ENCODE results near the gene NDUFB11.

The NDUFB11 gene

GRCh38 chrX:47170861-47171692 is 26.6 kb upstream of the NDUFB11 start:
- no peak for TF ChIP-seq FOXP2 (optimal IDR thresholded peaks at IDR 0.05; ENCODE audit: borderline replicate concordance, extremely low read depth, extremely low read length, insufficient read depth)
- TF ChIP-seq REST (IDR thresholded peaks at IDR 0.05; ENCODE audit: insufficient read depth in 1 of 2, low read depth in 2 of 2, low read length in 2 of 2), result no peak
- no peak for TF ChIP-seq TAF1 (IDR thresholded peaks at IDR 0.05; ENCODE audit: borderline replicate concordance, insufficient read depth, low read length)

- TF ChIP-seq SIN3A (IDR thresholded peaks at IDR 0.05; ENCODE audit: borderline replicate concordance, insufficient read depth, low read length), result no peak
- no peak for TF ChIP-seq POLR2AphosphoS5 (IDR thresholded peaks at IDR 0.05; ENCODE audit: low read depth, low read length)
- TF ChIP-seq FOXP2 (optimal IDR thresholded peaks at IDR 0.05; ENCODE audit: borderline replicate concordance, extremely low read depth, extremely low read length, insufficient read depth), result no peak
- TF ChIP-seq REST (IDR thresholded peaks at IDR 0.05; ENCODE audit: insufficient read depth in 1 of 2, low read depth in 2 of 2, low read length in 2 of 2), result no peak
- no peak for TF ChIP-seq TAF1 (IDR thresholded peaks at IDR 0.05; ENCODE audit: borderline replicate concordance, insufficient read depth, low read length)
Observed at GRCh38 chrX:47169726-47170515, 25.4 kb upstream of the NDUFB11 start.

- TF ChIP-seq REST (IDR thresholded peaks at IDR 0.05; ENCODE audit: insufficient read depth in 1 of 2, low read depth in 2 of 2, low read length in 2 of 2) (no peak), SIN3A (IDR thresholded peaks at IDR 0.05; ENCODE audit: borderline replicate concordance, insufficient read depth, low read length) (no peak), FOXP2 (optimal IDR thresholded peaks at IDR 0.05; ENCODE audit: borderline replicate concordance, extremely low read depth, extremely low read length, insufficient read depth) (no peak), POLR2AphosphoS5 (IDR thresholded peaks at IDR 0.05; ENCODE audit: low read depth, low read length) (no peak), TAF1 (IDR thresholded peaks at IDR 0.05; ENCODE audit: borderline replicate concordance, insufficient read depth, low read length) (no peak)
Observed at GRCh38 chrX:47169273-47169672, 24.8 kb upstream of the NDUFB11 start.

- no peak for TF ChIP-seq REST (IDR thresholded peaks at IDR 0.05; ENCODE audit: insufficient read depth in 1 of 2, low read depth in 2 of 2, low read length in 2 of 2)
- no peak for TF ChIP-seq FOXP2 (optimal IDR thresholded peaks at IDR 0.05; ENCODE audit: borderline replicate concordance, extremely low read depth, extremely low read length, insufficient read depth)
- no peak for TF ChIP-seq POLR2AphosphoS5 (IDR thresholded peaks at IDR 0.05; ENCODE audit: low read depth, low read length)
- TF ChIP-seq TAF1 (IDR thresholded peaks at IDR 0.05; ENCODE audit: borderline replicate concordance, insufficient read depth, low read length), result no peak
Observed at GRCh38 chrX:47168495-47169073, 24.1 kb upstream of the NDUFB11 start.

Data from PFSK-1 (cell line).